GM21447 (cell line): ENCODE data around the gene AEBP1.

Experiments used
- ATAC-seq: cut with Tn5 transposase; IDR thresholded peaks from one replicate; pipeline ENCODE4 v1.9.1; 2021; ENCODE audit not compliant: unreplicated experiment

AEBP1 gene

DNA sequence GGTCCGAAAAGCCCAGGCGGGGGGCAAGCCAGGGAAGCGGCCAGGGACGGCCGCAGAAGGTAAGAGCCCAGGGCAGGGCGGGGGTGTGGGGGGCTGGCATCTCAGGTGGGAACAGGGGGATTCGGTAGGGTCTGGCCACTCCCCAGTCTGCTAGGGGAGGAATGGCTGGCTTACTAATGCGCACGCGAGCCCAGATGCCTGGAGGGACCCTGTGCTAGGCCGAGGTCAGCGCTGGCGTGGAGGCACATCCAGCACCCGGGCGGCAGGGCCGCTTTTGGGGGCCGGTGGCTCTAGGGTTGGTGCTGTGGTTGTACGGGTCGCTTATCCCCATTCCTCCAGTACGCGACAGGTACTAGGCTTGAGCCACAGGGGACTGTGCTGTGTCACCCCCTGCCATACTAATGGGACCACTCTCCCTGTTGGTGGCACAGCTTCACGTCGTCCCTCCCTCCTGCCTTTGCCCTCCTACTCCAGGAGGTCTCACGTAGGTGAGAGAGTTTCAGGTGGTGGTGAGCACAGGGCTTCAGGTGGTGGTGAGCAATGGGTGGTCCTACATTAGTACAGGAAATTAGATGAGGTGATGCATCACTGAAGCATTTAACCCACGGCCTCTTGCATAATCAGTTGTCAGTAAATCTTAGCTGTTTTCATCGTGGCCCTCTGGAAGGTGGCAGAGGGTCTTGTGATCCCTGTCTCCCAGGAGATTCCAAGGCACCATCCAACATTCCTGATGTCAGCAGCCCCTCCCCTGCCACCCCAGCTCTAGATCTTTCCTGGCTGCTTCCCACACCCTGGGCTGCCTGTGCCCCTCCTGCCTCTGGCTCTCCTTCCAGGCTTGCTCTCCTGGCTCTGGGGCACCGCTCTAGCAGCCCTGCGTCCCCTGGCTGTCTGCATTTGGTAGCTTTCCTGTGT, 971 bp downstream of the AEBP1 start:
- ATAC-seq = no peak

DNA sequence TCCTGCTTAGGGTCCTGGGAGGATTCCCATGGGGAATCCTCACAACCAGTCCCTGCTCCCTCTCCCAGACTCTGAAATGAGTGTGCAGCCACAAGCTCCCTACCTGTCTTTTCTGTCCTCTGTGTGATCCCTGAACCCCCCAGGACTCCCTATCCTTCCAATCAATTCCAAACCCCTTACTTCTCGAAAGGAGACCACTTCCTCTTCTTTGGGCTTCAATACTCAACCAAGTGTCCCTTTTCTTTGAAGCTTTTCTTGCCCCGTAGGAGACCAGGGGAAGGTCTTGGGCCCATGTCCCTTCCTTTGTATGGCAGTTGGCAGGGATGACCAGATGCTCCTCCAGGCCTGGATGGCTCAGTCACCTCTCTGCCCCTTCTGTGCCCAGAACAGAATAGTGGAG, 1.7 kb downstream of the AEBP1 start:
- ATAC-seq = no peak

DNA sequence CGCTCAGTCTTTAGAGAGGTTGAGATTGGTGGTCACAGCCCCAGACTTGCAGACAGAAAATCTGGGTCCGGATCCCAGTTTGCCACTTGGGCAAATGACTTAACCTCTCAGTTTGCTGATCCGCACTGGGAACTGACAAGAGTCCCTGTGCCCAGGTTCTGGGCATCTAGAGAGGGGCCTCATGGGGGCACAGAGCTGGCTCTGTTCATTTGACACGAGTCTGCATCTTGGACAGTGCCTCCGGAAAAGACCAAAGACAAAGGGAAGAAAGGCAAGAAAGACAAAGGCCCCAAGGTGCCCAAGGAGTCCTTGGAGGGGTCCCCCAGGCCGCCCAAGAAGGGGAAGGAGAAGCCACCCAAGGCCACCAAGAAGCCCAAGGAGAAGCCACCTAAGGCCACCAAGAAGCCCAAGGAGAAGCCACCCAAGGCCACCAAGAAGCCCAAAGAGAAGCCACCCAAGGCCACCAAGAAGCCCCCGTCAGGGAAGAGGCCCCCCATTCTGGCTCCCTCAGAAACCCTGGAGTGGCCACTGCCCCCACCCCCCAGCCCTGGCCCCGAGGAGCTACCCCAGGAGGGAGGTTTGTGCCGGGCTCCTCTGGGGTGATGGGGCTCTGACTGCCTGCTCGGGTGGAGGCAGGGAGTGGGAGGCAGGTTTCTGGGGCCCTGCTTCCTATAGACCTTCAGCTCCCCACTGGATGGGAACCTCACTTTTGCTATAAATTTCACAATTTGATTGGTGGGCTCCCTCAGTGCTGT, 2.3 kb downstream of the AEBP1 start:
- ATAC-seq = no peak

DNA sequence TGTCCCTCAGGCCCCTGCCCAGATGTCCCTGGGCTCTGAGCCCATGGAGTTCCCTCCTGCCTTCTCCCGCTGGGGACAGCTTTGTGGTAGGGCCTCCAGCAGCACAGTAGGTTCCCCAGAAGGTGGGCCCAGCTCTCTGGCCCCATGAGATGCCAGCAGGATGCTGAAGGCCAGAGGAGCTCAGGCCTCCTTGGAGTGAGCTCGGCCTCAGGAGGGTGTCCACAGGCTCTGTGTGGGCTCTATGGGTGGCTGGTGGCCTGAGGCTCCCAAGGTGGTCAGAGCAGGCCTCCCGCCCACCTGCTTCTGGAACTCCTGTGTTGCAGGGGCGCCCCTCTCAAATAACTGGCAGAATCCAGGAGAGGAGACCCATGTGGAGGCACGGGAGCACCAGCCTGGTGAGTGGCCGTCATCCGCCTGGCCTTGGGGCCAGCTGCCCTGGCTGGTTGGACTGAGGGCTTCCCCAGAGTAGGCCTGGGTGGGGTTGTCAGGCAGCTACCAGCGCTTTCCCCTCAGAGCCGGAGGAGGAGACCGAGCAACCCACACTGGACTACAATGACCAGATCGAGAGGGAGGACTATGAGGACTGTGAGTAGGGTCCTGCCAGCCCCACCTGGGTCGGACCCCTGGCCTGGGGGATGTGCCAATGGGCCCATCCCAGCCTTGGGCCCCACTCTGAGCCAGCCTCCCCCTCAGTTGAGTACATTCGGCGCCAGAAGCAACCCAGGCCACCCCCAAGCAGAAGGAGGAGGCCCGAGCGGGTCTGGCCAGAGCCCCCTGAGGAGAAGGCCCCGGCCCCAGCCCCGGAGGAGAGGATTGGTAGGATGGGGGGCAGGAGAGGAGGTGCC, 3.2 kb downstream of the AEBP1 start:
- ATAC-seq = no peak

DNA sequence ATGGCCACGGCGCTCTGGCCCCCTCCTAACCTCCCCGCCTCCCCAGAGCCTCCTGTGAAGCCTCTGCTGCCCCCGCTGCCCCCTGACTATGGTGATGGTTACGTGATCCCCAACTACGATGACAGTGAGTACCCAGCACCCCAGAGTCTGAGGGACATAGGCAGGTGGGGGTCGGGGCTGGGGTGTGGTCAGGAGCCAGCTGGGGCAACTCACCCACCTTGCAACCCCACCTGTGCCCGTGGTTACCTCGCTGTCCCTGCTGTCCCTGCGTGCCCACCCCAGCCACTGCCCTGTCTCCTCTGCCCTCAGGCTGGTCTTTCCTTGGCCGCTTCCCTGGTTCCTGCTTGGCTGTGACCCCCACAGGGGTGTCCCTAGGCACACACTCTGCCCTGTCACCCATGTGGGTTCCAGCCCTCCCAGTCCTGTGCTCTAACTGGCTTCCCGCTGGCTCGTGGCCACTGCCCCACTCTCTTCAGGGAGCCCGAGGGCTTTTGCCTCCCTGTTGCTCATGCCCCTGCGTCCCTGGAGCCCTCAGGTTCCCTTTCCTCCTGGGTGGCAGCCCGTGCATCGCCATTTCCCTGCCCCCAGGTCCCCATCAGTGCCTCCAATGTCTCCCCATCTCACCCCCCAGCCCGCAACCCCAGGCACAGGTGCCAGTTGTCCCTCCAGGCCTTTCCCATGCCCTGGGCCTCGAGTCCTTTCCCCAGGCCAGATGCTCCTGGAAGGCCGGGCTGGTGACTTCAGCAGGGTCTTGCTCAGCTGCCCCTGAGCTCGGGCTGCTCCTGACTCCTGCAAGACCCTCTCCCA, 4.0 kb downstream of the AEBP1 start:
- ATAC-seq = no peak

DNA sequence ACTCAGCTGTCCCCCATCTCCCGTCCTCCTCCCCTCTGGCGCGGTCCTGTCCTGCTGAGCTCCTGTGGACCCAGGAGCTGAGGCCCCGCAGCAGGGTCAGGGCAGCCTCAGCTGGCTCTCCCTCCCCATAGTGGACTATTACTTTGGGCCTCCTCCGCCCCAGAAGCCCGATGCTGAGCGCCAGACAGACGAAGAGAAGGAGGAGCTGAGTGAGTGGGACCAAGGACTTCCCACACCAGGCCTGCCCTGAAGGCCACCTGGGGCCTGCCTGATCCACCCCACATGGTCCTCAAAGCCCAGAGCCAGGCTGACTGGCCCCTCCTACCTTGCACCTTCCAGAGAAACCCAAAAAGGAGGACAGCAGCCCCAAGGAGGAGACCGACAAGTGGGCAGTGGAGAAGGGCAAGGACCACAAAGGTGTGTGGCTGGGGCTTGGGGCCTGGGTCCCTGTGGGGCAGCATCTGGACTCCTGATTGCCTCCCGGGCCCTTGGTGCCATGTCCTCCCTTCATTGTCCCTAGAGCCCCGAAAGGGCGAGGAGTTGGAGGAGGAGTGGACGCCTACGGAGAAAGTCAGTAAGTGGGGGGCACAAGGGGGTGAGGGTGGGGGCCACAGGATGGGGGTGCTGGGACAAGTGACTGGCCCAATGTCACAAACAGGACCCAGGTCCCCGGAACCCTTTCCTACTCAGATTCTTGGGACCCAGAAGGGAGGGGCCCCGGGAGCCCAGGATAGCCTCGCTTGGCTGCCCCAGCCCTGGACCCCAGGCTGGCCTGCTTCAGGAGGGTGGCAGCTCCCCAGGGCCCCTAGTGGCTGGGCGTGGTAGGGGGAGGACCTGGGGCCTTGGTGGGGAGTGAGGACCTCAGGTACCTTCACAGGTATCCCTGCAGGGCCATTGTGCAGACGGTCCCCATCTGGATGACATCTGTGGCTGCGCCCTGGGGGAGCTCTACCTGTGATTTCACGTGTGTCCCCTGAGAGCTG, 4.9 kb downstream of the AEBP1 start:
- ATAC-seq = no peak

DNA sequence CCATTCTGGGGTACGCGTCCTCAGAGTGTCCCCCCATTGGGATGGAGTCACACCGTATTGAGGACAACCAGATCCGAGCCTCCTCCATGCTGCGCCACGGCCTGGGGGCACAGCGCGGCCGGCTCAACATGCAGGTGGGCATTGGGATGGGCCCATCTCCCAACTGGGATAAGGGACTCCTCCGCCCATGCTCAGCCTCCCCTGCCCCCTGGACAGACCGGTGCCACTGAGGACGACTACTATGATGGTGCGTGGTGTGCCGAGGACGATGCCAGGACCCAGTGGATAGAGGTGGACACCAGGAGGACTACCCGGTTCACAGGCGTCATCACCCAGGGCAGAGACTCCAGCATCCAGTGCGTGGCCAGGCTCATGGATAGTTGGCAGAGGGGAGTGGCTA, 5.8 kb downstream of the AEBP1 start:
- no peak for ATAC-seq

DNA sequence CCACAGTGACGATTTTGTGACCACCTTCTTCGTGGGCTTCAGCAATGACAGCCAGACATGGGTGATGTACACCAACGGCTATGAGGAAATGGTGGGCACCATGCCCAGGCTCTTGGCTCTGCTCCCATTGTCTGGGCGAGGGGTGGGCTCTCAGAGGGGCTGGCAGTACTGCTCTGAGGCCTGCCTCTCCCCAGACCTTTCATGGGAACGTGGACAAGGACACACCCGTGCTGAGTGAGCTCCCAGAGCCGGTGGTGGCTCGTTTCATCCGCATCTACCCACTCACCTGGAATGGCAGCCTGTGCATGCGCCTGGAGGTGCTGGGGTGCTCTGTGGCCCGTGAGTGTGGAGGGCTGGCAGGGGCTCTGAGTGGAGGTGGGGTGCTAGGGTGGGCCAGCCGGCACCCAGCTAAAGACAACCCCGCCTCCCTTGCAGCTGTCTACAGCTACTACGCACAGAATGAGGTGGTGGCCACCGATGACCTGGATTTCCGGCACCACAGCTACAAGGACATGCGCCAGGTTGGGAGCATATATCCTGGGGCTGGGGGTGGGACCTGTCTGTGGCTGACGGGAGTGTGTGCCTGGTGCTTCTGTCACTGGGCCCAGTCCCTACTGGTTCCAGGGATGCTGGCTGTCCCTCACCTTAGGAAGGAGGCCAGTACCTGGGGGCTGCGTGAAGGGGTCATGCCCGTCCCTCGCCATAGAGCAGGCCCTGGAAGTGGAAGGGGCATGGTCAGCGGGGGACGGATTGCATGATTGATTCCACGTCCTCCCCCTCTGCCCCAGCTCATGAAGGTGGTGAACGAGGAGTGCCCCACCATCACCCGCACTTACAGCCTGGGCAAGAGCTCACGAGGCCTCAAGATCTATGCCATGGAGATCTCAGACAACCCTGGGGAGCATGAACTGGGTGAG, 6.8 kb downstream of the AEBP1 start:
- no peak for ATAC-seq

DNA sequence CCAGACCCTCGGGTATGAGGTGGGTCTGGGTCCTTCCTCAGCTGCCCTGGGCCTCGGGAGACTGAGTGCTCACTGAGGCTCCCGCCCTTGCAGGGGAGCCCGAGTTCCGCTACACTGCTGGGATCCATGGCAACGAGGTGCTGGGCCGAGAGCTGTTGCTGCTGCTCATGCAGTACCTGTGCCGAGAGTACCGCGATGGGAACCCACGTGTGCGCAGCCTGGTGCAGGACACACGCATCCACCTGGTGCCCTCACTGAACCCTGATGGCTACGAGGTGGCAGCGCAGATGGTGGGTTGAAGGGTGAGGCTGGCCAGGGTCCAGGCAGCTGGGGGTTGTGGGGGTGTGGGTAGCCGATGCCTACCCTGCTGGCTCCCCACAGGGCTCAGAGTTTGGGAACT, 7.6 kb downstream of the AEBP1 start:
- ATAC-seq = no peak

DNA sequence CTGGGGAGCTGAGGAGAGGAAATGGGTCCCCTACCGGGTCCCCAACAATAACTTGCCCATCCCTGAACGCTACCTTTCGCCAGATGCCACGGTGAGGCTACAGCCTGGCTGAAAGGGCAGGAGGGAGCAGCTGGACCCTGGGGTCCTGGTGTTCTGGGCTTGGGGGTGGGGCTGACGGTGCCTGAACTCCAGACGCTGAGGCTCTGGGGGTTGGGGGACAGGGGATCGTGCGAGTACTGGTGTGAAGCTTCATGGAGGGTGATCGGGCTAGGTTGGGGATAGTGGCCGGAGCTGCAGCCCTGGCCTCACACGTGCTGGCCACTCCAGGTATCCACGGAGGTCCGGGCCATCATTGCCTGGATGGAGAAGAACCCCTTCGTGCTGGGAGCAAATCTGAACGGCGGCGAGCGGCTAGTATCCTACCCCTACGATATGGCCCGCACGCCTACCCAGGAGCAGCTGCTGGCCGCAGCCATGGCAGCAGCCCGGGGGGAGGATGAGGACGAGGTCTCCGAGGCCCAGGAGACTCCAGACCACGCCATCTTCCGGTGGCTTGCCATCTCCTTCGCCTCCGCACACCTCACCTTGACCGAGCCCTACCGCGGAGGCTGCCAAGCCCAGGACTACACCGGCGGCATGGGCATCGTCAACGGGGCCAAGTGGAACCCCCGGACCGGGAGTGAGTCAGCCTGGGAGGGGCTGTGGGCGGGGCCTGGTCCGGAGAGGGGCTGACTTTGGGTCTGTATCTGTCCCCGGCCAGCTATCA, 8.3 kb downstream of the AEBP1 start:
- ATAC-seq = no peak

DNA sequence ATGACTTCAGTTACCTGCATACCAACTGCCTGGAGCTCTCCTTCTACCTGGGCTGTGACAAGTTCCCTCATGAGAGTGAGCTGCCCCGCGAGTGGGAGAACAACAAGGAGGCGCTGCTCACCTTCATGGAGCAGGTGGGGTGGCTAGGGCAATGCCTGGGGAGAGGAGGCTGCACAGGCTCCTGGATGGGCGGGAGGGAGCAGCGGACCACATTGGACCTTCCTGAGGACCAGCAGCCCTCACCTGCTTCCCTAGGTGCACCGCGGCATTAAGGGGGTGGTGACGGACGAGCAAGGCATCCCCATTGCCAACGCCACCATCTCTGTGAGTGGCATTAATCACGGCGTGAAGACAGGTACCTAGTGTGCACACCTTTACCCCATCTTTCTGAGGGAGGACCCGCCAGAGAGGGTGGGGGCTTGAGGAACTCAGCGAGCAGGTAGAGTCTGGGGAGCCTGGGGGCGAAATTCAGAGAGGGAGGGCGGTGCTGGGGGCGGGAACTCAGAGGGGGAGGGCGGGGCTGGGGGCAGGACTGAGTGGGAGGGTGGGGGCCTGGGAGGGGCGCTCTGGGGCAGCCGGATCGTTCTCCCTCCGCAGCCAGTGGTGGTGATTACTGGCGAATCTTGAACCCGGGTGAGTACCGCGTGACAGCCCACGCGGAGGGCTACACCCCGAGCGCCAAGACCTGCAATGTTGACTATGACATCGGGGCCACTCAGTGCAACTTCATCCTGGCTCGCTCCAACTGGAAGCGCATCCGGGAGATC, 9.0 kb downstream of the AEBP1 start:
- ATAC-seq = no peak

DNA sequence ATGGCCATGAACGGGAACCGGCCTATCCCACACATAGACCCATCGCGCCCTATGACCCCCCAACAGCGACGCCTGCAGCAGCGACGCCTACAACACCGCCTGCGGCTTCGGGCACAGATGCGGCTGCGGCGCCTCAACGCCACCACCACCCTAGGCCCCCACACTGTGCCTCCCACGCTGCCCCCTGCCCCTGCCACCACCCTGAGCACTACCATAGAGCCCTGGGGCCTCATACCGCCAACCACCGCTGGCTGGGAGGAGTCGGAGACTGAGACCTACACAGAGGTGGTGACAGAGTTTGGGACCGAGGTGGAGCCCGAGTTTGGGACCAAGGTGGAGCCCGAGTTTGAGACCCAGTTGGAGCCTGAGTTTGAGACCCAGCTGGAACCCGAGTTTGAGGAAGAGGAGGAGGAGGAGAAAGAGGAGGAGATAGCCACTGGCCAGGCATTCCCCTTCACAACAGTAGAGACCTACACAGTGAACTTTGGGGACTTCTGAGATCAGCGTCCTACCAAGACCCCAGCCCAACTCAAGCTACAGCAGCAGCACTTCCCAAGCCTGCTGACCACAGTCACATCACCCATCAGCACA, 9.7 kb downstream of the AEBP1 start:
- no peak for ATAC-seq

DNA sequence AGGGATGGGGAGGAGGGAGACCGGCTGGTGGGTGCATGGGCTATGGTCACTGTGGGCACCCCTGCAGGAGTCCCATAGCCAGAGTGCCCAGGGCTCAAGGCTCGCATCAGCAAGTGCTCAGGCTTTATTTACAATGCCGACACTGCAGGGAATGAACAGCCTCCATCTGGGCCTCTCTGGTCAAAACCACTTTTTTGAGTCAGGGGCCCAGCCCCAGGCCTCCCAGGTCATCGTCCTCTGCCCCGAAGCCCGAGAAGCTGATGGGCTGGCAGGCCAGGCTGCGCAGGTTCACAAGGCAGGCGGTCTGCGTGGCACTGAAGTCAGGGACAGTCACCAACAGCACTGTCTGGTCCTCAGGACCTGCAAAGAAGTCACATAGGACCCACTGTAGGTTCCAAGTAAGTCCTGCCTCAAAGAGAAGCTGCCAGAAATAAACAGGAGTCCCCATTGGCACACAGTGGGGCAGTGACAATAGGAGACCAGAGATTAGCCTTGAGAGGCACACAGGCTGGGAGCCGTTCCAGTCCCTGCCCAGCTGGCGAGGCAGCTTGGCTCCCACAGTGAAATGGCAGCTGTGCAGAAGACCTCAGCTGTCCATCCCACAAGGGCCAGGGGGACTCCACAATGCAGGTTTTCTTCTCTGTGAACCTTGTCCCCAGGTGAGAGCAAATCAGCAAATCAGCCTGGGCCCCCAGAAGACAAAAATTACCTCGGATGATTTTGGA, 10.6 kb downstream of the AEBP1 start:
- no peak for ATAC-seq

DNA sequence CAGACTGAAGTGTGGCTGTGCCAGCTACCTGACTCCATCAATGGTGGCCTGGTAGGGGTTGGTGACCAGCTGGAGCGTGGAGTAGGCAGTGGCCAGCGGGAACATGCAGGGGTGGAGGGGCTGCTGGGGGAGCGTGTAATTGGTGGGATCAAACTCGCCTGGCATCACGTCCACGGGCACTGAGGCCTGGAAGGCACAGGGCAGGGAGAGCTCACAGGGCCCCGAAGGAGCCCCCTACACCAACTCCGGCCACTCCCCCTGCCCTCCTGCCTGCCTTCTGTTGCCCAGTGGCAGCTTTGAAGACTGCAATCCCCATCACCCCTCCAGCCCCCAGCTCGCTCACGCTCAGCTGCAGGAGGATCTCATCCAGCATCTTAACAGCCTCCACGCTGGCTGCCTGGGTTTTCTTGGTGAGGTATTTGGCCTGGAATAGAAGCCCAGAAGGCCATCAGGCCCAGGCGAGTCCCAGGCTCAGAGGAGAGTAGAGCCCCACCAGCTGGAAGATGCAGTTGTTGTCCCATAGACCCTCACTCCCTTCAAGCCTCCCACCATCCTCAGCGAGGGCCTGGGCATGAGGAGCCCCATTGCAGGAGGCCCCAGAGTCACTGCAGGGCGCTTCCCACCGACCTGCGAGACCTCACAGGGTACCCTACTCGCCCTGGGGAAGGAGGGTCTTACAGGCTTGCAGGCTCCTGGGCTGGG, 12.1 kb downstream of the AEBP1 start:
- no peak for ATAC-seq
